ENCODE results near the gene CSF2.
"Not testable (repeated sequence)": the region's sequence is repeated elsewhere in the genome, so short reads cannot be mapped to it uniquely, and the experiment has no call there.

The CSF2 gene

DNA sequence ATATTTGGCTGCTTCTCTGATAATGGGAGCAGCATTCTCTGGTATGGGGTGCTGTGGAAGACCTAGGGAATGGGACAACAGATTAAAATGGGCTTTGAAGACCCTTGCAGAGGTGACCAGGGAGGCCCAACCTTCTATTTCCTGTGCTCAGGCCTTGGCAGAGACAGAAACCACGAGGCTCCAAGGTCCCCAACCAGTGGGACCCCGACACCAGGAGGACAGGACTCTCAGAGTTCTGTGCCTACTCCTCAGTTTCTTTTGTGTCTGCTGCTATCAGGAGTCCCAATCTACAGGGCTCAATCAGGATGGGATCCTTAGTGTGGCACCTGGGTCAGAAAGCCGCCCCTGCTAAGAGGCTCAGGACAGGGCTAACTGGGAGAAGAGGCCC, 29.3 kb downstream of the CSF2 start:
- Histone ChIP-seq H3K27ac (peak overlapping the region in 19 of 21 experiments; percentile 27 to 87 (median 55)), H3K4me3 (no peak overlapping the region)

DNA sequence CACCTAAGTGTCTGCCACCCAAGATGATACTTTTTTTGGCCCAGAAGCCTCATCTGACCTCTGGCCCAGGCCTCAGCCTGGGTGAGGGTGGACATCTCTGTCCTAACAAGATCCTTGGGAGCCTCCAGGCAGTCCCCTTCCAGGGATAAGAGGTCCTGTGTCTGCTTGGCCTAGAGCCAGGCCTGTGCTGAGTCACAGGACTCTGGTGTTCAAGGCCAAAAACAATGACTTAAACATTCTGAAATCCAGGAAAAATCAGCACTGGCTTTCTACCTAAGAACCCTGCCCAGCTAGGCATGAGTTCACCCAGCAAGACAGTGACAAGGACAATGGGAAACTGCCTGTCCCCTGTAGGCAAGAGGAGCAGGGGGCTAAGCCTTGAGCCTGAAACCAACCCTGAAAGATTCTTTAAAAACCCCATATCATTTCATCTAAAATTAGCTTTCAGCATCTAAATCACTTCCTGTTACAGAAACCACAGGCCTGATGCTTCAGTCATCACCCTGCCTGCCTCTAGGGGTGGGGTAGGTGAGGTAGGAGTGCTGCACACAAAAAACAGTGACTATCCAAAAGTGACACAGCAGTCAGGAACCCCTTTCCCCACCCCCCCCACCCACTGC, 29.9 kb downstream of the CSF2 start:
- H3K4me3 ChIP-seq, result no peak overlapping the region
- H3K27ac ChIP-seq, result peak overlapping the region in 19 of 21 experiments; percentile 27 to 87 (median 55)

DNA sequence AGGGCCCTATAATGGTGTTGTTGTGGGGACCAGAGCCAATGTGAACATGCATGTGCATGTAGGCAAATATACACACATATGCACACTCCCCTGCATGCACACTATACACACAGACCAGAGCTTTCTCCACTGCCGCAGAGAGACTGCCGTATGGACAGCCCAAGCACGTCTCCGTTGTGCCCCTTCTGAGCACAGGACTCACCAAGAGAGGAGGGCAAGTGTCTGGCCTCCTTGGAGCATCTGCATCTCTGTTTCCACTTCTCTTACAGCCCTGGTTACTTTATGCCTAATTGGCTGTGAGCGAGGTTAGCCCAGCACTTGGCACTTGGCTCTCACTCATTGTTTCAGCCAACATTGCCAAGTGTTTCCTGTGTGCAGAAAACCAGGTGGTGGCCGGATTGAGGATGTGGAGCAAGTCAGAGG, 30.4 kb downstream of the CSF2 start:
- peak overlapping the region in 16 of 21 experiments; percentile 19 to 86 (median 55) for H3K27ac ChIP-seq

DNA sequence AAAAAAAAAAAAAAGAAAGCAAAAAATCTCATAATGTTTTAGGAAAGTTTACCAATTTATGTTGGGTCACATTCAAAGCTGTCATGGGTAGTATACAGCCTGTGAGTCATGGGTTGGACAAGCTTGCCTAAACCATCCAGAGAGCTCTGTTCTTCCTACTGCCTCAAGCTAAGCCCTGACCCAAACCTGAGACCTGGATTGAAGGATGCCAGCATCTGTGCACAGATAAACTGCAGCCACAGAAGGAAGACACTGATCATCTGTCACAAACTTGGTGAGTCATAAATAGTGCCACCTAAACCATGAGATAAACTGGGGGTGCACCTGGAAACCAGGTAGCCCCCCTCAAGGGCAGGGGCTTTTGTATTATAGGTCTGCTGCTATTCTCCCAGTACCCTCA, 31.0 kb downstream of the CSF2 start:
- Histone ChIP-seq H3K4me3 (no peak overlapping the region), H3K27ac (peak overlapping the region in 4 of 21 experiments; percentile 40 to 86 (median 80))

More for the DNA sequence above, 30.4 kb downstream of the CSF2 start:
- H3K4me3 ChIP-seq, result no peak overlapping the region

DNA sequence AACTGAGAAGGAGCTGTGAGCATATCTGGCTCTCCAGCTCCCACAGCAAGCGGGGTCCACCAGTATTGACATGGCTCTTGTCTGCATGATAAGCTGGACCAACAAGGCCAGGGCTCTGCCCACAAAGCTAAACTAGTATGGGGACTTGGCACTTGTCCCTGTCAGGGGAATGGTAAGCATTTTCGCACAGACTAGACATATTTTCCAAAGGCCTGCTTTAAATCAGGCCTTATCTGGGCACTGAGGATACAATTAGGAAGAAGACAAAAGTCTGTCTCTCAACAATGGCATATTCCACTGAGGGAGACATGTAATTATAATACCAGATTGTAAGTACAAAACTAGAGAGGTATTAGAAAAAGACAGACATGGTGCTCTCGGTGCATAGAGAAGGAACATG, 32.1 kb downstream of the CSF2 start:
- Histone ChIP-seq H3K4me3 (no peak overlapping the region), H3K27ac (no peak overlapping the region)

DNA sequence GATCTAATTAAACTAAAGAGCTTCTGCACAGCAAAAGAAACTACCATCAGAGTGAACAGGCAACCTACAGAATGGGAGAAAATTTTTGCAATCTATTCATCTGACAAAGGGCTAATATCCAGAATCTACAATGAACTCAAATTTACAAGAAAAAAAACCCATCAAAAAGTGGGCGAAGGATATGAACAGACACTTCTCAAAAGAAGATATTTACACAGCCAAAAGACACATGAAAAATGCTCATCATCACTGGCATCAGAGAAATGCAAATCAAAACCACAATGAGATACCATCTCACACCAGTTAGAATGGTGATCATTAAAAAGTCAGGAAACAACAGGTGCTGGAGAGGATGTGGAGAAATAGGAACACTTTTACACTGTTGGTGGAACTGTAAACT, 34.9 kb downstream of the CSF2 start:
- not testable (repeated sequence) for H3K27ac ChIP-seq, H3K4me3 ChIP-seq

DNA sequence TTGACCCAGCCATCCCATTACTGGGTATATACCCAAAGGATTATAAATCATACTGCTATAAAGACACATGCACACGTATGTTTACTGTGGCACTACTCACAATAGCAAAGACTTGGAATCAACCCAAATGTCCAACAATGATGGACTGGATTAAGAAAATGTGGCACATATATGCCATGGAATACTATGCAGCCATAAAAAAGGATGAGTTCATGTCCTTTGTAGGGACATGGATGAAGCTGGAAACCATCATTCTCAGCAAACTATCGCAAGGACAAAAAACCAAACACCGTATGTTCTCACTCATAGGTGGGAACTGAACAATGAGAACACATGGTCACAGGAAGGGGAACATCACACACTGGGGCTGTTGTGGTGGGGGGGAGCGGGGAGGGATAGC, 35.4 kb downstream of the CSF2 start:
- not testable (repeated sequence) for H3K27ac ChIP-seq, H3K4me3 ChIP-seq

DNA sequence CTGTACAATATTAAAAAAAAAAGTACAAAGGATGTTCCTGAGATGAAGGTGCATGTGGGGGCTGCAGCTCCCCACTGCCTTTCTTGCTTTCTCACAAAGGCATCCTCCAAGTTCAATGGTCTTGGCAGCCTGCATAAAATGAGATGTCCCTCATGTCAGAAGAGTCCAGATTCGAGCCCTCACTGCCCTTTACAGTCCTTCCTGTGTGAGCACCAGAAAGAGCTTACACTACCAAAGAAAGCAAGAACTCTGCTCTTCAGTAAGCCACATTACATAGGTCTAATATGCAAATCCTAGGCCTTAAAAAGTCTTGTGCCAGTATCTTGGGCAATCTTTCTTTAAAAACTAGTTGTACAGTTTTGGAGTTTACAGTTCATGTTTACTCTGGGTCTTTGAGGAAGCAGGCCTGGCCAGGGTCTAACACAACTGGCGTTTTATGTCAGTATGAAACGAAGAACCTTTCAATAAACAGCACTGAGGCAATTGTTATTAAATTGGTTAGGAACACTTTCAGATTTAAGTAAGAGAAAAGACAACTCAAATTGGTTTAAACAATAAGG, 36.0 kb downstream of the CSF2 start:
- no peak overlapping the region for H3K27ac ChIP-seq
- no peak overlapping the region for H3K4me3 ChIP-seq

DNA sequence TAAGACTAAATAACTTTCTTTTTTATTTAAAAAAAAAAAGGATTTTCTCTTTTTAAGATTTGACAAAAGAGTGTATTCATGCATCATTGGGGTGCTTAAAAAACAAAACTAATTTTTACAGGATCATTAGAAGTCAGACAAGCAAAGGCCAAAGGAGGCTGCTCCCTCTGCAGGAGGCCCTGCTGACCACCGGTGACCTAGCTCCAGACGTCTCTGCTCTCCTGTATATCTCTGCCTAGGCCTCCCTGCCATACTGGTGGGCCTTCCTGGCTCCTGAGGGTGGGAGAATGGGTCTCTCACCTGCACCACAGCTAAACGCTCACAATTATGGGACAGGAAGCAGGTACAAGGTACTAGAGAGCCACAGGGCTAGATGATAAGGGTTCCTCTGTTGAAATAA, 36.6 kb downstream of the CSF2 start:
- Histone ChIP-seq H3K27ac (peak overlapping the region in 1 of 21 experiments; percentile 45), H3K4me3 (no peak overlapping the region)

DNA sequence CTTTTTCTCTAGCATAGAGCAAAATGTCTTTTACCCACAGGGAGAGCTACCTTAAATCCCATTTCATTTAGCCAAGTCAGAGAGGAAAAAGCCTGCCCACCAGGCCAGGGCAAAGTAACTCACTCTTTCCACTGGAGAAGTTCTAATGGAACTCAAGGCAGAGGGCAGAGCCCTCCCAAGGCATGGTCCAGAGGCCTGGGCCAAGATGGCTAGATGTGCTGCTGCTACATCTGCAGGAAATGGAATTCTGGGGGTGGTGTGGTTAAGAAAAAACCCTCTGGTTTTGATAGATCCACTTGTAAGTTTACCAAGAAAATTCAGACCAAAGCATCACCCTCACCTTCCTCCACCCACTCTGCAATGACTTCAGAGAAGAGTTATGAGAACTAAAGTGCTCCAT, 37.3 kb downstream of the CSF2 start:
- H3K27ac ChIP-seq, result peak overlapping the region in 2 of 21 experiments; percentile 37 to 45
- H3K4me3 ChIP-seq, result no peak overlapping the region

DNA sequence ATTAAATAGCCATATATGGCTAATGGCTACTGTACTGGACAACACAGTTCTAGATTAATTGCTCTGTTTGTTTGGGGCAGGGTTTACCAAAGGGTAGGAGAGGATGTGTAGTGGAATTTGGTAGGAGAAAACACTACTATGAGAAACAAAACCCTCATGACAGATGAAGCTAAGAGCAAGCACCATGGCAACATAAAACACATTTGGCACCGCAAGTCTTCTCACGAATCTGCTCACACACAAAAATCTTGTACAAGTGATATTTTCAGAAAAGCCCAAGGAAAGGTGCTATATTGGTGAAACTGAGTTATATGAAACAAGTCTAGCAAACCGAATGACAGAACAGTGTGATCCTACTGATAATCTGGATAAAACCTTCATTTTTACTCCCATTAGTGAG, 38.5 kb downstream of the CSF2 start:
- Histone ChIP-seq H3K27ac (no peak overlapping the region), H3K4me3 (no peak overlapping the region)

DNA sequence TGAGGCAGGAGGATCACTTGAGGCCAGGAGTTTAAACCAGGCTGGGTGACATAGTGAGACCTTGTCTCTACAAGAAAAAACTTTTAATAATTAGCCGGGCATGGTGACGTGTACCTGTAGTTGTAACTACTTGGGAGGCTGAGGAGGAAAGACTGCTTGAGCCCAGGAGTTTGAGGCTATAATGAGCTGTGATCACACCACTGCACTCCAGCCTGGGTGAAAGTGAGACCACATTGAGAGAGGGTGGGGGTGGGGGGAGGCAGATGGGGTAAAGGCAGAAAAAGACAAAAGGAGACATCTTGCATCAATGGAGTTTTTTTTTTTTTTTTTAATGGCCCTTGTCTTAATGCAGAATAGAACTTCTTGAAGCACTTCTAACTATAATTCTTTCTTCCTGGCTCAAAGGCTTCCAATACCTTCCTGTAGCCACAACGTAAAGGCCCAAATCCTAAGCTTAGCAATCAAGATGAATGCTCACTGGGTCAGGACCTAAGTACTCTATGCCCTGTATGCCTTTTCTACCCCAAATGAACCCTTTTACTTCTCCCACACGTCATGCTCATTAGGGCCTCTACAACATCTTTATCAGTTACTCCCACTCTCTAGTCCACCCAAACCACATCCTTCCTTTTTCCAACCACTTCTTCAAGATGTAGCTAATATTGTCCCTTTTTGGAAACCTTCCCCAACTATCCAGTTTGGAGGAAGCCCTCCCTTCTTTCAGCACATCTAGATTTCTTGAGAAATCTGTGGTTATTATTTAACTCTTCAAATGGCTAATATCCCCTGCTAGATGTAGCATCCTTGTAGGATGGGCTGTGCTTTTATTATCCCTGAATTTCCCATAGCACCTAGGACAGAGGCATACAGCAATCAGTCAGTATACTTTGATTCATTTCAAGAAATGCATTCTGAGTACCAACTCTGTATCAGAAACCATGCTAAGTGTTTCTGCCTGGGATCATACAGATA, 40.8 kb downstream of the CSF2 start:
- no peak overlapping the region for H3K27ac ChIP-seq
- no peak overlapping the region for H3K4me3 ChIP-seq

DNA sequence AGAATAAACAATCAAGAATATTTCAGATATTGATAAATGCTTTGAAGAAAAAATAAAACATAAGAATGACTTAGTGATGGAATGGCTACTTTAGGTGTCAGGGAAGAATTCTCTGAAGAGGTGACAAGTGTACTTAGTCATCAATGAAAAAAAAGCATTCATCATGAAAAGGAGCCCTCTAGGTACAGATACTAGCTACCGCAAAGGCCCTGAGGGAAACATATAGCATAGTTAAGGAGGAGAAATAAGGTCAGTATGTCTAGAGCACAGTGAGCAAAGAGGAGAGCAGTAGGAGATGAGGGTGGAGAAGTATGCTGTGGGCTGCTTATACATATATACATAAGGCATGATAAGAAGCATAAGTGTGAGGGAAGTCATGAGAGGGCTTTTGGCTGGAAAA, 41.8 kb downstream of the CSF2 start:
- H3K27ac ChIP-seq, result no peak overlapping the region

DNA sequence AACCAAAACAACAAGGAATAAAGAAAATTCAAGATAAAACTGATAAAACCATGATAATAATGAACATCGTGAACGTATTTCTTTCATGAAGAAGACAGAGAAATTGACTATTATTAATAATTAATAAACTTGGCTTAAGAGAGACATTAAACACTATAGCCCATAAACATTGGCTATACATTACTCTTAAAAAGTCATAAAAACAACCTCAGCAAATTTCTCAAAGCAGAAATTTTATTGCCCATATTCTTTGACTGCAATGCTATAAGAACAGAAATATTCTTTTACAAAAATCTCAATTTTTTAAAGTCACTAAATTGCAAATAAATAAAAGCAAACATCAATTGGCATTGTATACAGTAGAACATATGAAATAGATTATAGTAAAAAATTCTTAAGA, 42.5 kb downstream of the CSF2 start:
- Histone ChIP-seq H3K27ac (no peak overlapping the region), H3K4me3 (no peak overlapping the region)

More for the DNA sequence above, 41.8 kb downstream of the CSF2 start:
- no peak overlapping the region for H3K4me3 ChIP-seq

DNA sequence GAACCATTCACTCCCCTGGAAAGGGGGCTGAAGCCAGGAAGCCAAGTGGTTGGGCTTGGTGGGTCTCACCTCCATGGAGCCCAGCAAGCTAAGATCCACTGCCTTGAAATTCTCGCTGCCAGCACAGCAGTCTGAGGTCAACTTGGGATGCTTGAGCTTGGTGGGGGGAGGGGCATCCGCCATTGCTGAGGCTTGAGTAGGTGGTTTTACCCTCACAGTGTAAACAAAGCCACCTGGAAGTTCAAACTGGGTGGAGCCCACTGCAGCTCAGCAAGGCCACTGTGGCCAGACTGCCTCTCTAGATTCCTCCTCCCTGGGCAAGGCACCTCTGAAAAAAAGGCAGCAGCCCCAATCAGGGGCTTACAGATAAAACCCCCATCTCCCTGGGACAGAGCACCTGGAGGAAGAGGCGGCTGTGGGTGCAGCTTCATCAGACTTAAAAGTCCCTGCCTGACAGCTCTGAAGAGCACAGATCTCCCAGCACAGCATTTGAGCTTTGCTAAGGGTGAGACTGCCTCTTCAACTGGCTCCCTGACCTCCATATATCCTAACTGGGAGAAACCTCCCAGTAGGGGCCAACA, 43.4 kb downstream of the CSF2 start:
- not testable (repeated sequence) for H3K27ac ChIP-seq, H3K4me3 ChIP-seq

DNA sequence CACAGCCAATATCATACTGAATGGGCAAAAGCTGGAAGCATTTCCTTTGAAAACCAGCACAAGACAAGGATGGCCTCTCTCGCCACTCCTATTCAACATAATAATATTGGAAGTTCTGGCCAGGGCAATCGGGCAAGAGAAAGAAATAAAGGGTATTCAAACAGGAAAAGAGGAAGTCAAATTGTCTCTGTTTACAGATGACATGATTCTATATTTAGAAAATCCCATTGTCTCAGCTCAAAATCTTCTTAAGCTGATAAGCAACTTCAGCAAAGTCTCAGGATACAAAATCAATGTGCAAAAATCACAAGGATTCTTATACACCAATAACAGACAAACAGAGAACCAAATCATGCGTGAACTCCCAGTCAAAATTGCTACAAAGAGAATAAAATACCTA, 47.1 kb downstream of the CSF2 start:
- not testable (repeated sequence) for H3K4me3 ChIP-seq, H3K27ac ChIP-seq

DNA sequence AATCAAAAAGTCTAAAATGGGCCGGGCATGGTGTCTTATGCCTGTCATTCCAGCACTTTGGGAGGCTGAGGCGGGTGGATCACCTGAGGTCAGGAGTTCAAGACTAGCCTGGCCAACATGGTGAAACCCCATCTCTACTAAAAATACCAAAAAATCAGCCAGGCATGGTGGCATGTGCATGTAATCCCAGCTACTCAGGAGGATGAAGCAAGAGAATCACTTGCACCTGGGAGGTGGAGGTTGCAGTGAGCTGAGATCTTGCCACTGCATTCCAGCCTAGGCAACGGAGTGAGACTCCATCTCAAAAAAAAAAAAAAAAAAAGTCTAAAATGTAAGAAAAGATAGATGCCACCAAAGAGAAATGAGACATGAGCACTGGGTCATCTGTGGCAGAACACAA, 49.4 kb downstream of the CSF2 start:
- H3K4me3 ChIP-seq, H3K27ac ChIP-seq: not testable (repeated sequence)

DNA sequence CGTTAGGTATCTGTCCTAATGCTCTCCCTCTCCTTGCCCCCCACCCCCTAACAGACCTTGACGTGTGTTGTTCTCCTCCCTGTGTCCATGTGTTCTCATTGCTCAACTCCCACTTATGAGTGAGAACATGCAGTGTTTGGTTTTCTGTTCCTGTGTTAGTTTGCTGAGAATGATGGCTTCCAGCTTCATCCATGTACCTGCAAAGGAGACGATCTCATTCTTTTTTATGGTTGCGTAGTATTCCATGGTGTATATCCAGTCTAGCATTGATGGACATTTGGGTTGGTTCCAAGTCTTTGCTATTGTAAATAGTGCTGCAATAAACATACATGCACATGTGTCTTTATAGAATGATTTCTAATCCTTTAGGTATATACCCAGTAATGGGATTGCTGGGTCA, 50.0 kb downstream of the CSF2 start:
- H3K4me3 ChIP-seq, H3K27ac ChIP-seq: not testable (repeated sequence)
